Measurements from ENCODE around the gene HSH2D.
"Not testable (repeated sequence)": the region's sequence is repeated elsewhere in the genome, so short reads cannot be mapped to it uniquely, and the experiment has no call there.

Gene HSH2D

GRCh38 chr19:16143399-16144215 is at the start of gene HSH2D:
Gene HSH2D, plus strand, starts transcription at chr19:16143685. Its CDS starts 5,066 bp downstream, at chr19:16148751.
- DNase-seq = no peak

GRCh38 chr19:16094360-16095070 is 49.0 kb upstream of the HSH2D start:
- no peak for DNase-seq

GRCh38 chr19:16095071-16095571 is 48.4 kb upstream of the HSH2D start:
- DNase-seq = no peak

GRCh38 chr19:16096280-16096855 is 47.1 kb upstream of the HSH2D start:
- DNase-seq = no peak

GRCh38 chr19:16098416-16098768 is 45.1 kb upstream of the HSH2D start:
- DNase-seq = no peak

- no peak for DNase-seq
Observed at GRCh38 chr19:16098821-16099220, 44.7 kb upstream of the HSH2D start.

GRCh38 chr19:16099314-16099965 is 44.0 kb upstream of the HSH2D start:
- DNase-seq = not testable (repeated sequence)

GRCh38 chr19:16100524-16100923 is 43.0 kb upstream of the HSH2D start:
- DNase-seq = no peak

GRCh38 chr19:16104722-16105121 is 38.8 kb upstream of the HSH2D start:
- DNase-seq = no peak

GRCh38 chr19:16106121-16106520 is 37.4 kb upstream of the HSH2D start:
- no peak for DNase-seq

GRCh38 chr19:16111160-16111908 is 32.2 kb upstream of the HSH2D start, which contains the start of gene RAB8A:
Gene RAB8A, plus strand, starts transcription at chr19:16111889. Its CDS starts 13 bp downstream, at chr19:16111902.
- DNase-seq = peak; percentile 98

GRCh38 chr19:16111909-16112752 is 31.4 kb upstream of the HSH2D start:
- no peak for DNase-seq

- no peak for DNase-seq
Observed at GRCh38 chr19:16112778-16113177, 30.7 kb upstream of the HSH2D start.

GRCh38 chr19:16113727-16114126 is 29.8 kb upstream of the HSH2D start:
- DNase-seq = no peak

- no peak for DNase-seq
Observed at GRCh38 chr19:16115301-16116039, 28.0 kb upstream of the HSH2D start.

GRCh38 chr19:16116067-16116466 is 27.4 kb upstream of the HSH2D start:
- no peak for DNase-seq

GRCh38 chr19:16117594-16118033 is 25.9 kb upstream of the HSH2D start:
- DNase-seq = no peak

GRCh38 chr19:16118489-16119033 is 24.9 kb upstream of the HSH2D start:
- no peak for DNase-seq

GRCh38 chr19:16119075-16119857 is 24.2 kb upstream of the HSH2D start:
- DNase-seq = not testable (repeated sequence)
